AG10803 (cell line): ENCODE results near the gene TMEM163.

Experiments
- DNase-seq: peaks from one replicate; pipeline ENCODE4 v3.0.0; 2010; ENCODE audit warnings: low read depth
- H3K4me3 ChIP-seq: 2 replicates; pipeline ENCODE4 v1.5.1; 2011; ENCODE audit warnings: mild to moderate bottlenecking, low read length, control low read depth
- CTCF ChIP-seq: conservative IDR thresholded peaks from 2 replicates; pipeline ENCODE4 v1.5.1; 2011; ENCODE audit warnings: mild to moderate bottlenecking, low read length, control low read depth, inconsistent platforms

Gene TMEM163

GRCh38 chr2:134501476-134502091 lies 217.2 kb downstream of the TMEM163 start:
- no peak for TF ChIP-seq CTCF
- no peak overlapping the region for H3K4me3 ChIP-seq
- DNase-seq = no peak

GRCh38 chr2:134500211-134500935 lies 218.4 kb downstream of the TMEM163 start:
- TF ChIP-seq CTCF = no peak
- no peak for DNase-seq
- H3K4me3 ChIP-seq = no peak overlapping the region

- H3K4me3 ChIP-seq = no peak overlapping the region
- no peak for TF ChIP-seq CTCF
- no peak for DNase-seq
Measured at GRCh38 chr2:134499307-134499926, 219.4 kb downstream of the TMEM163 start.

GRCh38 chr2:134498654-134499053 lies 220.1 kb downstream of the TMEM163 start:
- DNase-seq = no peak
- no peak overlapping the region for H3K4me3 ChIP-seq
- no peak for TF ChIP-seq CTCF

- TF ChIP-seq CTCF = no peak
- DNase-seq = no peak
Measured at GRCh38 chr2:134493797-134494196, 225.0 kb downstream of the TMEM163 start.

GRCh38 chr2:134491771-134492441 lies 226.9 kb downstream of the TMEM163 start:
- TF ChIP-seq CTCF = no peak
- no peak for DNase-seq
- H3K4me3 ChIP-seq = no peak overlapping the region

More at GRCh38 chr2:134493797-134494196, 225.0 kb downstream of the TMEM163 start:
- no peak overlapping the region for H3K4me3 ChIP-seq
